GM12872 (cell line): ENCODE data around the gene DCC.

Source experiments
- TF ChIP-seq, protein P1 (sequence below): IDR thresholded peaks from 3 replicates; pipeline ENCODE4 v1.5.1; 2011; ENCODE audit warnings: low read depth, mild to moderate bottlenecking, low read length, moderate library complexity; ENCODE audit not compliant: insufficient read depth

DCC gene

DNA sequence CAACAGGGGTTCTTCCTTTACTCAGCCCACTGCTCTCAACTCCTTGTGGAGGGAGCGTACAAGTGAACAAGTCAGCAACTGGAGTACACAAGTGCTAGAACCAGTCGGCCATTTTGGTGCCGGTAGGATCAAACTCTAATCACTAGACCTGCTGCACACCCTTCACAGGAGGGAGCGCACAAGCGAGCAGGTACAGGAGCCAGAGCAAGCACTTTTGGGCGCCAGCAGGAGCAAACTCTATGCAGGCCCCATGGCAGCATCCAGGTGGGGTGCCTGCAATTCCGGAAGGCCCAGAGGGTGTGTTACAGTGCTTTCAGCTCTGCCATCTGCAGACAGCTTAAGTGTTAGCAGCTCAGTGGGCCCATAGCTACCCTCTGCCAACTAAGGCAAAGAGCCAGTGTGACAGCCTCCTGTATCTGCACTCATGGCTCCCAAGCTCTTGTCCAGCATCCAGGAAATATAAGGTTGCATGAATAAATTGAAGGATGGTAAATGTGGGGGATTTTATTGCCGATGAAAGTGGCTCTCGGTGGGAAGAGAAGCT is 426.1 kb downstream of the DCC start:
- TF ChIP-seq, protein P1, sequence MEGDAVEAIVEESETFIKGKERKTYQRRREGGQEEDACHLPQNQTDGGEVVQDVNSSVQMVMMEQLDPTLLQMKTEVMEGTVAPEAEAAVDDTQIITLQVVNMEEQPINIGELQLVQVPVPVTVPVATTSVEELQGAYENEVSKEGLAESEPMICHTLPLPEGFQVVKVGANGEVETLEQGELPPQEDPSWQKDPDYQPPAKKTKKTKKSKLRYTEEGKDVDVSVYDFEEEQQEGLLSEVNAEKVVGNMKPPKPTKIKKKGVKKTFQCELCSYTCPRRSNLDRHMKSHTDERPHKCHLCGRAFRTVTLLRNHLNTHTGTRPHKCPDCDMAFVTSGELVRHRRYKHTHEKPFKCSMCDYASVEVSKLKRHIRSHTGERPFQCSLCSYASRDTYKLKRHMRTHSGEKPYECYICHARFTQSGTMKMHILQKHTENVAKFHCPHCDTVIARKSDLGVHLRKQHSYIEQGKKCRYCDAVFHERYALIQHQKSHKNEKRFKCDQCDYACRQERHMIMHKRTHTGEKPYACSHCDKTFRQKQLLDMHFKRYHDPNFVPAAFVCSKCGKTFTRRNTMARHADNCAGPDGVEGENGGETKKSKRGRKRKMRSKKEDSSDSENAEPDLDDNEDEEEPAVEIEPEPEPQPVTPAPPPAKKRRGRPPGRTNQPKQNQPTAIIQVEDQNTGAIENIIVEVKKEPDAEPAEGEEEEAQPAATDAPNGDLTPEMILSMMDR: no peak

DNA sequence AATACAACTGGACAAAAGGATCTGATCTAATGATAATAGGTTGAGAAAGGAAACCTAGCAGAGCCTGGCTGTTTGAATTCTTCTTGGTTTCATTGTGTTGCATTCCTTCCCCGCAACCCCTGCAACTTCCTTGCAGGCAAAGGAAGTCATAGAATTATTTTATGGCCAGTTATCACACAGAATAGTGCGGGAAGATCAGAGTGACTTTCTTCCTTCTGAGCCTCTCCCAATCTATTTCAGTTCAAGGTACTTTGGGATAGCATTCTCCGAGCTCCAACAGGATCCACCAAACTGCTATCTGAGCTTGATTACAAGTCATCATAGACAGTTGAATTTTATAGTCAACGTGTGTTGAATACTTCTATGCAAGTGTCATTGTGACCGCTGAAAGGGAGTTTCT is 441.1 kb downstream of the DCC start:
- TF ChIP-seq, protein P1: no peak

DNA sequence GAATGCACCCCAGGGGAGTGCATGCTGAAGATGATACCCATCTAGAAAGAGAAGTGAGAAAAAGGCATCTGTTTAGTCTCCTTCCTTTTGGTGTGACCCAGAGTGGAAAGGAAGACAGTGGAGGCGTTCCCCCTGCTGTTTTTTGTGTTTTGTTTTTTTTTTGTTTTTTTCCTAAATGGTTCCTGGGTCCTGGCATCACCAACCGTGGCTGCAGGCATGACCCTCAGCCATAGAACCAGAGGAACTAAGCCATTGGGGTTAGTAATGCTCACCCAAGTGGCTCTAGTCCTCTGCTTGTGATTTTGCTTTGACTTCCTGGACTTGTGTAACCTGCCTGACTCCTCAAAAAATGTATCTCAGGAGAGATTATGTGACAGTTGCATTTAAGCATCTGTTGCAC is 451.3 kb downstream of the DCC start:
- TF ChIP-seq, protein P1: no peak

DNA sequence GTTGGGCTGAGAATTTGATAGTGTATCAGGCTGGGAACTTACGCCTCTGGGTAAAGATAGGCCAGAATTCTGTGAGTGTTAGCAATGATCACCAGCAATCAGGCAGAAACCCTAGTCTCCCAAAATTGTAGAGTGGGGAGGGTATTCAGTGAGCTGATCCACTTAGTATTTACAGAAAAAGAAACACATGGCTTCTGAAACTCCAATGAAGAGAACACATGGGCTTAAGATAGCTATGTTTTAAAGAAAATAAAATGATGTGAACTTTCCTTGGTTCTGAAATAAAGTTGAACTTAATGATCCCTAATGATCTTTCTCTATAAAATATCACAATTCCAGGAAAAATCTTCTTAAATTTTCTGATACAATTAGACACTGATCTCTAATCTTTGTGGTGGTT is 472.8 kb downstream of the DCC start:
- TF ChIP-seq, protein P1: no peak

DNA sequence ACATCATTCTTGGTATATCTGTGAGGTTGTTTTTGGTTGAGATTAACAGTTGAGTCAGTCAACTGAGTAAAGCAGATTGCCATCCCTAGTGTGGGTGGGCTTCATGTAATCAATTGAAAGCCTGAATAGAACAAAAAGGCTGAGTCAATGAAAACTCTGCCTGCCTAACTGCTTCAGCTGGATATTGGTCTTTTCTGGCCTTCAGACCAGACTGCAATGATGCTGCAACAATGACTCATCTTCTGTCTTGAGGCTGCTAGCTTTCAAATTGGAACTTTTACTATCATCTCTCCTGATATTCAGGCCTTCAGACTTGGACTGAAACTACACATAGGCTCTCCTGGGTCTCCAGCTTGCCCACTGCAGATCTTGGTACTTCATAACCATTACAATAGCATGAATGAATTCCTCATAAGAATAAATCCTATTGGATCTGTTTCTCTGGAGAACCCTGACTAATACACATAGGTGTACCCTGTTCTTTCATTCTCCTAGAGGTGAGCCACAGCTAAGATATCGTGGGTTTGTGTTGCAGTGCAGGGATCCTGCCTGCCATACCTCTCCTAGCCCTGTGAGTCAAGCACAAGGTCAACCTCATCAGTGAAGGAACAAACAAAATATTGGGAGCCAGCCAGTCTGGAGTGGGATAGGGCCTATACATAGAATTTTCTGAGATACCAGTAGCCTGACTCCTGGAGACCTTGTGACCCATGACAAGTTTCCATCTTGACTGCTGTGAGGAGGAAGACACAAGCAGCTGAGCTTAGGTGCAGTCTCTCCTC is 473.8 kb downstream of the DCC start:
- TF ChIP-seq, protein P1: no peak

DNA sequence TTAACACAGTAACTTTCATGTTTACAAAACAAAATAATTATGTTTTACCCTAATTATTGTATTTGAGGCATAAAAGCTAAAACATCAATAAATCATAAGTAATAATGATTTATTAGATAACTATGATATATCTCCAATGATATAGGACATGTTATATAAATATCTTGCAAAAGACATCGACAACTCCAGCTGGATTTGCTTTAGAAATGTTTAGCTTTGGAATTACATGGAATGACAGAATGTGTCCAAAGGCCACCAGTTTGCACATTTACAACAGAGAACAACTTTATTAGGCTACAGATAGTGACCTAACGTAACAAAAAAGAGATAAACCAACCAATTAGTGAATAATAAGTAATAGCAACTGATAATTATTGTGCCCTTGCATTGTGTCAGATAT is 475.7 kb downstream of the DCC start:
- TF ChIP-seq, protein P1: no peak

DNA sequence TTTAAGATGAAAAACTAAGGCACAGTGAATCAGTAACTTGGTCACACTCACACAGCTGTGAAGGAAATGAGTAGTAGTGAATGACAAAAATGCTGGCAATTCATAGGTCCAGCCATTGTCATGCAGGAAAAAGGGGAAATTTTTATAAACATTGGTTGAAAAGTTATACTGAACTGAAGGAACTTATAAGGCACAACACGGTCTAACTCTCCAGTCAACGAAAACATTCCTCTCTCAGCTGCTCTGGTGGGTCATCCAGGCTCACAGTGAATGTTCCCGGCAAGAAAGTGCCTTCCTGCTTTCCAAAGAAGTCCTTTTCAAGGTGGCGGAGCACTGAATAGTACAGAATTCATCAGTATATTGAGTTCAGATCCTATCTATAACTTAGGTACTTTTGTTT is 476.1 kb downstream of the DCC start:
- TF ChIP-seq, protein P1: no peak
